GM23338 (cell line): Measurements from ENCODE around the gene CAPN7. TPM values are rescaled to one million over a fixed set of nuclear protein-coding genes. Genes with fewer than 3 reads are reported as not detected.

Experiments used
- ATAC-seq: fragments of 200-7000 bp; cut with Tn5 transposase; 3 replicates; pipeline ENCODE4 v1.9.1; 2020
- DNase-seq: peaks from one replicate; pipeline ENCODE4 v3.0.0-alpha.2; 2015; ENCODE audit warnings: low spot score
- H2AFZ ChIP-seq: fragments of 200-600 bp; sonication (generic); 2 replicates; pipeline ENCODE4 v1.8.0; 2016; ENCODE audit warnings: antibody characterized with exemption, mild to moderate bottlenecking, moderate library complexity
- H3F3A ChIP-seq: fragments of 200-600 bp; sonication (generic); replicated peaks from 2 replicates; pipeline ENCODE4 v1.8.0; 2017; ENCODE audit warnings: antibody characterized with exemption, mixed run types, low read depth
- H3K27ac ChIP-seq: fragments of 200-600 bp; sonication (generic); 2 replicates; pipeline ENCODE4 v1.6.1; 2016; ENCODE audit warnings: low read depth
- H3K27me3 ChIP-seq: fragments of 200-600 bp; sonication (generic); 2 replicates; pipeline ENCODE4 v1.8.0; 2016; ENCODE audit warnings: mild to moderate bottlenecking, mixed run types, moderate library complexity; ENCODE audit not compliant: insufficient read depth
- H3K36me3 ChIP-seq: fragments of 200-600 bp; sonication (generic); 2 replicates; pipeline ENCODE4 v1.8.0; 2016; ENCODE audit warnings: mild to moderate bottlenecking; ENCODE audit not compliant: insufficient read depth
- H3K4me1 ChIP-seq: fragments of 200-600 bp; sonication (generic); 2 replicates; pipeline ENCODE4 v1.8.0; 2016; ENCODE audit warnings: mild to moderate bottlenecking, moderate library complexity; ENCODE audit not compliant: insufficient read depth
- H3K4me2 ChIP-seq: fragments of 200-600 bp; sonication (generic); 2 replicates; pipeline ENCODE4 v1.7.1; 2017; ENCODE audit warnings: mixed run types
- H3K4me3 ChIP-seq: fragments of 200-600 bp; sonication (generic); 2 replicates; pipeline ENCODE4 v1.6.1; 2016; ENCODE audit warnings: mixed run types
- H3K79me2 ChIP-seq: fragments of 200-600 bp; sonication (generic); replicated peaks from 2 replicates; pipeline ENCODE4 v1.8.0; 2017; ENCODE audit warnings: mild to moderate bottlenecking; ENCODE audit not compliant: insufficient read depth
- H3K9me2 ChIP-seq: fragments of 200-600 bp; sonication (generic); 2 replicates; pipeline ENCODE4 v1.8.0; 2017; ENCODE audit not compliant: insufficient read depth
- H4K20me1 ChIP-seq: fragments of 200-600 bp; sonication (generic); replicated peaks from 2 replicates; pipeline ENCODE4 v1.8.0; 2017; ENCODE audit warnings: mild to moderate bottlenecking; ENCODE audit not compliant: insufficient read depth
- H3K27ac Mint-ChIP-seq: 2 replicates; pipeline ENCODE4 v1.8.0; 2020; ENCODE audit warnings: inconsistent platforms, mild to moderate bottlenecking, moderate library complexity, mixed read lengths
- H3K27me3 Mint-ChIP-seq: 3 replicates; pipeline ENCODE4 v1.8.0; 2022; ENCODE audit warnings: low read depth, mild to moderate bottlenecking, moderate library complexity, mixed read lengths, inconsistent platforms; ENCODE audit not compliant: insufficient read depth, poor library complexity
- H3K36me3 Mint-ChIP-seq: 3 replicates; pipeline ENCODE4 v1.8.0; 2021; ENCODE audit warnings: low read depth, mild to moderate bottlenecking, inconsistent platforms, moderate library complexity, mixed read lengths
- H3K4me1 Mint-ChIP-seq: 3 replicates; pipeline ENCODE4 v1.8.0; 2020; ENCODE audit warnings: mild to moderate bottlenecking, inconsistent platforms, mixed read lengths
- H3K4me3 Mint-ChIP-seq: 3 replicates; pipeline ENCODE4 v1.8.0; 2021; ENCODE audit warnings: moderate library complexity, mild to moderate bottlenecking, inconsistent platforms, mixed read lengths
- H3K9me3 Mint-ChIP-seq: 3 replicates; pipeline ENCODE4 v1.8.0; 2020; ENCODE audit warnings: moderate library complexity, mild to moderate bottlenecking, inconsistent platforms, mixed read lengths
- CREB1 ChIP-seq: fragments of 250-450 bp; sonication (Bioruptor Pico); IDR thresholded peaks from 2 replicates; pipeline ENCODE4 v1.5.0; 2020; ENCODE audit warnings: low read depth, mild to moderate bottlenecking, moderate library complexity
- EZH2 ChIP-seq: fragments of 200-600 bp; sonication (generic); IDR thresholded peaks from one replicate; pipeline ENCODE4 v1.8.0; 2017; ENCODE audit warnings: antibody characterized with exemption, mild to moderate bottlenecking, low read depth; ENCODE audit not compliant: unreplicated experiment
- EZH2phosphoT487 ChIP-seq: fragments of 200-600 bp; sonication (generic); IDR thresholded peaks from one replicate; pipeline ENCODE4 v1.8.1; 2018; ENCODE audit warnings: antibody characterized with exemption; ENCODE audit not compliant: unreplicated experiment
- JUNB ChIP-seq: IDR thresholded peaks from one replicate; pipeline ENCODE4 v1.6.1; 2016; ENCODE audit warnings: antibody characterized with exemption; ENCODE audit not compliant: unreplicated experiment
- POLR2AphosphoS5 ChIP-seq: IDR thresholded peaks from 2 replicates; pipeline ENCODE4 v1.6.1; 2016; ENCODE audit warnings: antibody characterized with exemption, low read depth
- ZNF114 ChIP-seq: fragments of 250-450 bp; sonication (Bioruptor Pico); IDR thresholded peaks from 2 replicates; pipeline ENCODE4 v1.5.0; 2020; ENCODE audit warnings: mild to moderate bottlenecking, moderate library complexity
- ZNF331 ChIP-seq: fragments of 250-450 bp; sonication (Bioruptor Pico); IDR thresholded peaks from 2 replicates; pipeline ENCODE4 v1.5.0; 2020; ENCODE audit warnings: low read depth, mild to moderate bottlenecking, moderate library complexity
- polyA plus RNA-seq: library from polyadenylated mRNA; unstranded; fragments of >200 nt; fragmentation: Nextera tagmentation; extraction: Ambion mirVana; gene quantifications from 2 replicates; pipeline ENCODE4 v1.2.1, GENCODE V29; 2016
- total RNA-seq: library from RNA; depleted of rRNA; stranded (reverse); fragments of >200 nt; shearing (Covaris generic); gene quantifications from 2 replicates; pipeline ENCODE4 v1.2.3, GENCODE V29; 2014
- TF ChIP-seq, protein P1 (sequence below): fragments of 250-450 bp; sonication (Bioruptor Pico); IDR thresholded peaks from 2 replicates; pipeline ENCODE4 v1.5.0; 2020; ENCODE audit warnings: mild to moderate bottlenecking, moderate library complexity
- TF ChIP-seq, protein P2 (sequence below): IDR thresholded peaks from 2 replicates; pipeline ENCODE4 v1.6.1; 2016; ENCODE audit warnings: antibody characterized with exemption
- TF ChIP-seq, protein P3 (sequence below): IDR thresholded peaks from one replicate; pipeline ENCODE4 v1.6.1; 2018; ENCODE audit warnings: antibody characterized with exemption; ENCODE audit not compliant: unreplicated experiment
- TF ChIP-seq, protein P4 (sequence below), 2 experiments: fragments of 200-600 bp in 1 of 2; sonication (generic) in 1 of 2; conservative IDR thresholded peaks; 2 replicates each; pipeline versions ENCODE4 v1.5.1 to v1.6.1; 2016 to 2017; ENCODE audit warnings: antibody characterized with exemption in 2 of 2, low read depth in 2 of 2, mild to moderate bottlenecking in 2 of 2, moderate library complexity in 1 of 2

The CAPN7 gene
- total and polyA plus RNA-seq, 2 experiments from 2014 or later = 9.9 to 18.1 TPM

DNA sequence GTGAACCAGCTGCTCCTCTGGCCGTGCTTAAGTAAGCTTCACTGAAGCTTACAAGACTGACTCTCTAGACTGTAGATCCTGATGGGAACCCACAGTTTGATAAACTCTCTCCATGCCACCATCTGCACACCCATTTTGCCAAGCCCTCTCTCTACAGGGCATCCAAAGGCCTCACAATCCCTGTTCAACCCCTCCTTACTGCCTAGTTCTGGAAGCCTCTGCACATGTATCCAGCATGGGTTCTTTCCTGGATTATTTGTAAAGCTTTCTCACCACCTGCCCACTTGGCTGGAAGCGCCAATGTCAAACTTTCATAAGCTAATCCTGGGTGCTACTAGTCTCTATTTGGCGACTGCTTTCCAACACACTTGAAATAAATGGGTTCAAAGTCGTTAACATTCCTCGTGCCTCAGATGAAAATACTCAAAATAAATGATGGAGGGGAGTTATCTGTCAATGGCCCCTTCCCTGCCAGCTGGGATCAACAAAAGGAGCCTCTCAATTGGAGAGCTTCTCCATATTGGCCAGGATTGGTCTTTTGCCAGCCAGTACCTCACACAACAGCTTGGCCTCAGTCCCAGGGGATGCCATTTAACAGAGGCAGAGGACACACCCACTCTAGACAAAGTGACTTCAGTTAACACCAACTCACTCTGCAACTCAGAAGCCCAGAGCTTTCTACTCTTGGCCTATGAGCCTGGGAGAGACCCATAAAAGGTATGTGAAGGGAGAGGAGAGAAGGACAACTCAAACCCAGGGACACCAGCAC, 78.3 kb downstream of the CAPN7 start:
- Histone ChIP-seq H3K9me2 (no peaks in the 10 kb centered on the region), H4K20me1 (no peaks in the 10 kb centered on the region; the same call in 1 of the 2 replicates), H3K4me1 (peaks cover 3% of the 10 kb centered on the region; the same call in 1 of the 2 replicates), H3K27me3 (no peaks in the 10 kb centered on the region), H3K79me2 (peaks cover 11% of the 10 kb centered on the region; the same call in 1 of the 2 replicates), H3K4me2 (no peak overlapping the region), H3K27ac (no peak overlapping the region), H3F3A (no peaks in the 10 kb centered on the region), H2AFZ (no peak overlapping the region), H3K36me3 (no peaks in the 10 kb centered on the region), H3K4me3 (no peak overlapping the region)
- Mint-ChIP-seq H3K36me3 (no peaks in the 10 kb centered on the region), H3K9me3 (no peaks in the 10 kb centered on the region; the same call in 2 of the 3 replicates), H3K4me3 (no peak overlapping the region), H3K27ac (no peak overlapping the region), H3K4me1 (peaks cover 21% of the 10 kb centered on the region), H3K27me3 (peaks cover 3% of the 10 kb centered on the region)
- DNase-seq = no peak
- no peak for ATAC-seq
- TF ChIP-seq POLR2AphosphoS5 (no peak), ZNF114 (CRISPR knock-in tag) (no peak), EZH2 (no peak), ZNF331 (CRISPR knock-in tag) (no peak), JUNB (no peak), EZH2phosphoT487 (no peak), CREB1 (CRISPR knock-in tag) (no peak)
- TF ChIP-seq, protein P1, sequence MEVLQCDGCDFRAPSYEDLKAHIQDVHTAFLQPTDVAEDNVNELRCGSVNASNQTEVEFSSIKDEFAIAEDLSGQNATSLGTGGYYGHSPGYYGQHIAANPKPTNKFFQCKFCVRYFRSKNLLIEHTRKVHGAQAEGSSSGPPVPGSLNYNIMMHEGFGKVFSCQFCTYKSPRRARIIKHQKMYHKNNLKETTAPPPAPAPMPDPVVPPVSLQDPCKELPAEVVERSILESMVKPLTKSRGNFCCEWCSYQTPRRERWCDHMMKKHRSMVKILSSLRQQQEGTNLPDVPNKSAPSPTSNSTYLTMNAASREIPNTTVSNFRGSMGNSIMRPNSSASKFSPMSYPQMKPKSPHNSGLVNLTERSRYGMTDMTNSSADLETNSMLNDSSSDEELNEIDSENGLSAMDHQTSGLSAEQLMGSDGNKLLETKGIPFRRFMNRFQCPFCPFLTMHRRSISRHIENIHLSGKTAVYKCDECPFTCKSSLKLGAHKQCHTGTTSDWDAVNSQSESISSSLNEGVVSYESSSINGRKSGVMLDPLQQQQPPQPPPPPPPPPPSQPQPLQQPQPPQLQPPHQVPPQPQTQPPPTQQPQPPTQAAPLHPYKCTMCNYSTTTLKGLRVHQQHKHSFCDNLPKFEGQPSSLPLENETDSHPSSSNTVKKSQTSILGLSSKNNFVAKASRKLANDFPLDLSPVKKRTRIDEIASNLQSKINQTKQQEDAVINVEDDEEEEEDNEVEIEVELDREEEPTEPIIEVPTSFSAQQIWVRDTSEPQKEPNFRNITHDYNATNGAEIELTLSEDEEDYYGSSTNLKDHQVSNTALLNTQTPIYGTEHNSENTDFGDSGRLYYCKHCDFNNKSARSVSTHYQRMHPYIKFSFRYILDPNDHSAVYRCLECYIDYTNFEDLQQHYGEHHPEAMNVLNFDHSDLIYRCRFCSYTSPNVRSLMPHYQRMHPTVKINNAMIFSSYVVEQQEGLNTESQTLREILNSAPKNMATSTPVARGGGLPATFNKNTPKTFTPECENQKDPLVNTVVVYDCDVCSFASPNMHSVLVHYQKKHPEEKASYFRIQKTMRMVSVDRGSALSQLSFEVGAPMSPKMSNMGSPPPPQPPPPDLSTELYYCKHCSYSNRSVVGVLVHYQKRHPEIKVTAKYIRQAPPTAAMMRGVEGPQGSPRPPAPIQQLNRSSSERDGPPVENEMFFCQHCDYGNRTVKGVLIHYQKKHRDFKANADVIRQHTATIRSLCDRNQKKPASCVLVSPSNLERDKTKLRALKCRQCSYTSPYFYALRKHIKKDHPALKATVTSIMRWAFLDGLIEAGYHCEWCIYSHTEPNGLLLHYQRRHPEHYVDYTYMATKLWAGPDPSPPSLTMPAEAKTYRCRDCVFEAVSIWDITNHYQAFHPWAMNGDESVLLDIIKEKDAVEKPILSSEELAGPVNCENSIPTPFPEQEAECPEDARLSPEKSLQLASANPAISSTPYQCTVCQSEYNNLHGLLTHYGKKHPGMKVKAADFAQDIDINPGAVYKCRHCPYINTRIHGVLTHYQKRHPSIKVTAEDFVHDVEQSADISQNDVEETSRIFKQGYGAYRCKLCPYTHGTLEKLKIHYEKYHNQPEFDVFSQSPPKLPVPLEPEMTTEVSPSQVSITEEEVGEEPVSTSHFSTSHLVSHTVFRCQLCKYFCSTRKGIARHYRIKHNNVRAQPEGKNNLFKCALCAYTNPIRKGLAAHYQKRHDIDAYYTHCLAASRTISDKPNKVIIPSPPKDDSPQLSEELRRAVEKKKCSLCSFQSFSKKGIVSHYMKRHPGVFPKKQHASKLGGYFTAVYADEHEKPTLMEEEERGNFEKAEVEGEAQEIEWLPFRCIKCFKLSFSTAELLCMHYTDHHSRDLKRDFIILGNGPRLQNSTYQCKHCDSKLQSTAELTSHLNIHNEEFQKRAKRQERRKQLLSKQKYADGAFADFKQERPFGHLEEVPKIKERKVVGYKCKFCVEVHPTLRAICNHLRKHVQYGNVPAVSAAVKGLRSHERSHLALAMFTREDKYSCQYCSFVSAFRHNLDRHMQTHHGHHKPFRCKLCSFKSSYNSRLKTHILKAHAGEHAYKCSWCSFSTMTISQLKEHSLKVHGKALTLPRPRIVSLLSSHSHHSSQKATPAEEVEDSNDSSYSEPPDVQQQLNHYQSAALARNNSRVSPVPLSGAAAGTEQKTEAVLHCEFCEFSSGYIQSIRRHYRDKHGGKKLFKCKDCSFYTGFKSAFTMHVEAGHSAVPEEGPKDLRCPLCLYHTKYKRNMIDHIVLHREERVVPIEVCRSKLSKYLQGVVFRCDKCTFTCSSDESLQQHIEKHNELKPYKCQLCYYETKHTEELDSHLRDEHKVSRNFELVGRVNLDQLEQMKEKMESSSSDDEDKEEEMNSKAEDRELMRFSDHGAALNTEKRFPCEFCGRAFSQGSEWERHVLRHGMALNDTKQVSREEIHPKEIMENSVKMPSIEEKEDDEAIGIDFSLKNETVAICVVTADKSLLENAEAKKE (CRISPR knock-in tag) = no peak
- TF ChIP-seq, protein P2, sequence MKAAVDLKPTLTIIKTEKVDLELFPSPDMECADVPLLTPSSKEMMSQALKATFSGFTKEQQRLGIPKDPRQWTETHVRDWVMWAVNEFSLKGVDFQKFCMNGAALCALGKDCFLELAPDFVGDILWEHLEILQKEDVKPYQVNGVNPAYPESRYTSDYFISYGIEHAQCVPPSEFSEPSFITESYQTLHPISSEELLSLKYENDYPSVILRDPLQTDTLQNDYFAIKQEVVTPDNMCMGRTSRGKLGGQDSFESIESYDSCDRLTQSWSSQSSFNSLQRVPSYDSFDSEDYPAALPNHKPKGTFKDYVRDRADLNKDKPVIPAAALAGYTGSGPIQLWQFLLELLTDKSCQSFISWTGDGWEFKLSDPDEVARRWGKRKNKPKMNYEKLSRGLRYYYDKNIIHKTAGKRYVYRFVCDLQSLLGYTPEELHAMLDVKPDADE = no peak
- TF ChIP-seq, protein P3, sequence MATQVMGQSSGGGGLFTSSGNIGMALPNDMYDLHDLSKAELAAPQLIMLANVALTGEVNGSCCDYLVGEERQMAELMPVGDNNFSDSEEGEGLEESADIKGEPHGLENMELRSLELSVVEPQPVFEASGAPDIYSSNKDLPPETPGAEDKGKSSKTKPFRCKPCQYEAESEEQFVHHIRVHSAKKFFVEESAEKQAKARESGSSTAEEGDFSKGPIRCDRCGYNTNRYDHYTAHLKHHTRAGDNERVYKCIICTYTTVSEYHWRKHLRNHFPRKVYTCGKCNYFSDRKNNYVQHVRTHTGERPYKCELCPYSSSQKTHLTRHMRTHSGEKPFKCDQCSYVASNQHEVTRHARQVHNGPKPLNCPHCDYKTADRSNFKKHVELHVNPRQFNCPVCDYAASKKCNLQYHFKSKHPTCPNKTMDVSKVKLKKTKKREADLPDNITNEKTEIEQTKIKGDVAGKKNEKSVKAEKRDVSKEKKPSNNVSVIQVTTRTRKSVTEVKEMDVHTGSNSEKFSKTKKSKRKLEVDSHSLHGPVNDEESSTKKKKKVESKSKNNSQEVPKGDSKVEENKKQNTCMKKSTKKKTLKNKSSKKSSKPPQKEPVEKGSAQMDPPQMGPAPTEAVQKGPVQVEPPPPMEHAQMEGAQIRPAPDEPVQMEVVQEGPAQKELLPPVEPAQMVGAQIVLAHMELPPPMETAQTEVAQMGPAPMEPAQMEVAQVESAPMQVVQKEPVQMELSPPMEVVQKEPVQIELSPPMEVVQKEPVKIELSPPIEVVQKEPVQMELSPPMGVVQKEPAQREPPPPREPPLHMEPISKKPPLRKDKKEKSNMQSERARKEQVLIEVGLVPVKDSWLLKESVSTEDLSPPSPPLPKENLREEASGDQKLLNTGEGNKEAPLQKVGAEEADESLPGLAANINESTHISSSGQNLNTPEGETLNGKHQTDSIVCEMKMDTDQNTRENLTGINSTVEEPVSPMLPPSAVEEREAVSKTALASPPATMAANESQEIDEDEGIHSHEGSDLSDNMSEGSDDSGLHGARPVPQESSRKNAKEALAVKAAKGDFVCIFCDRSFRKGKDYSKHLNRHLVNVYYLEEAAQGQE = no peak
- TF ChIP-seq, protein P4, sequence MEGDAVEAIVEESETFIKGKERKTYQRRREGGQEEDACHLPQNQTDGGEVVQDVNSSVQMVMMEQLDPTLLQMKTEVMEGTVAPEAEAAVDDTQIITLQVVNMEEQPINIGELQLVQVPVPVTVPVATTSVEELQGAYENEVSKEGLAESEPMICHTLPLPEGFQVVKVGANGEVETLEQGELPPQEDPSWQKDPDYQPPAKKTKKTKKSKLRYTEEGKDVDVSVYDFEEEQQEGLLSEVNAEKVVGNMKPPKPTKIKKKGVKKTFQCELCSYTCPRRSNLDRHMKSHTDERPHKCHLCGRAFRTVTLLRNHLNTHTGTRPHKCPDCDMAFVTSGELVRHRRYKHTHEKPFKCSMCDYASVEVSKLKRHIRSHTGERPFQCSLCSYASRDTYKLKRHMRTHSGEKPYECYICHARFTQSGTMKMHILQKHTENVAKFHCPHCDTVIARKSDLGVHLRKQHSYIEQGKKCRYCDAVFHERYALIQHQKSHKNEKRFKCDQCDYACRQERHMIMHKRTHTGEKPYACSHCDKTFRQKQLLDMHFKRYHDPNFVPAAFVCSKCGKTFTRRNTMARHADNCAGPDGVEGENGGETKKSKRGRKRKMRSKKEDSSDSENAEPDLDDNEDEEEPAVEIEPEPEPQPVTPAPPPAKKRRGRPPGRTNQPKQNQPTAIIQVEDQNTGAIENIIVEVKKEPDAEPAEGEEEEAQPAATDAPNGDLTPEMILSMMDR (conservative IDR thresholded peaks at IDR 0.05; ENCODE audit: low read depth in 2 of 2) = no peak
